ENCODE measurements around the gene RTP5. TPM values are rescaled to one million over a fixed set of nuclear protein-coding genes. Genes with fewer than 3 reads are reported as not detected.

The RTP5 gene
- total RNA-seq, 2 donors from 2014 or later: 0.63 TPM; not detected in 1

DNA sequence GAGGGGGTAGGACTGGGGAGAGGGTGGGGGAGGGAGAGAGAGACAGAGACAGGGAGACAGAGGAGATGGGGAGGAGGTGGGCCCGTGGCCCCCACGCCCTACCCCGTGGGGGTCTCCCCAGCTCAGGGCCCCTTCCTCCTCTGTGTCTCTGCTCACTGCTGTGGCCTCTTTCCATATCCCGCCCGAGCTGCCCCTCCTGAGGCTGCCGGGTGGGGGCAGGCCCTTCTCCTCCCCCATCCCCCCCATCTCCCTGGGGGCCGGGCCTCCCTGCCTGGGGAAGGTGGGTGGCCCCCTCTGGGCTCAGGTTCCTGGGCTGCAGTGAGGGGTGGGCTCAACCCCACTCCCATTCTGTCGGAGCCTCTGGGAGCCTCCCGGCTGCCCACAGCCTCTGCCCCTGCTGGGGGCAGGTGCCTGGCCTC lies 10.5 kb upstream of the RTP5 start:
- Histone ChIP-seq H3K36me3 (no peaks in the 10 kb centered on the region), H3K27ac (peak overlapping the region in 1 of 2 donors; percentile 15), H3K27me3 (replicated peaks; ENCODE audit: insufficient read depth) (peaks cover 9% of the 10 kb centered on the region), H3K9me3 (no peaks in the 10 kb centered on the region), H3K4me3 (peak overlapping the region; percentile 52), H3K4me1 (ENCODE audit: control insufficient read depth in 1 of 2, low read depth in 2 of 2) (no peaks in the 10 kb centered on the region)
- TF ChIP-seq, protein P1, sequence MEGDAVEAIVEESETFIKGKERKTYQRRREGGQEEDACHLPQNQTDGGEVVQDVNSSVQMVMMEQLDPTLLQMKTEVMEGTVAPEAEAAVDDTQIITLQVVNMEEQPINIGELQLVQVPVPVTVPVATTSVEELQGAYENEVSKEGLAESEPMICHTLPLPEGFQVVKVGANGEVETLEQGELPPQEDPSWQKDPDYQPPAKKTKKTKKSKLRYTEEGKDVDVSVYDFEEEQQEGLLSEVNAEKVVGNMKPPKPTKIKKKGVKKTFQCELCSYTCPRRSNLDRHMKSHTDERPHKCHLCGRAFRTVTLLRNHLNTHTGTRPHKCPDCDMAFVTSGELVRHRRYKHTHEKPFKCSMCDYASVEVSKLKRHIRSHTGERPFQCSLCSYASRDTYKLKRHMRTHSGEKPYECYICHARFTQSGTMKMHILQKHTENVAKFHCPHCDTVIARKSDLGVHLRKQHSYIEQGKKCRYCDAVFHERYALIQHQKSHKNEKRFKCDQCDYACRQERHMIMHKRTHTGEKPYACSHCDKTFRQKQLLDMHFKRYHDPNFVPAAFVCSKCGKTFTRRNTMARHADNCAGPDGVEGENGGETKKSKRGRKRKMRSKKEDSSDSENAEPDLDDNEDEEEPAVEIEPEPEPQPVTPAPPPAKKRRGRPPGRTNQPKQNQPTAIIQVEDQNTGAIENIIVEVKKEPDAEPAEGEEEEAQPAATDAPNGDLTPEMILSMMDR (IDR thresholded peaks at IDR 0.05): no peak
- ATAC-seq (ENCODE audit: insufficient number of reproducible peaks, low FRiP score, low read depth) (no peak), DNase-seq (ENCODE audit: low spot score) (no peak)

DNA sequence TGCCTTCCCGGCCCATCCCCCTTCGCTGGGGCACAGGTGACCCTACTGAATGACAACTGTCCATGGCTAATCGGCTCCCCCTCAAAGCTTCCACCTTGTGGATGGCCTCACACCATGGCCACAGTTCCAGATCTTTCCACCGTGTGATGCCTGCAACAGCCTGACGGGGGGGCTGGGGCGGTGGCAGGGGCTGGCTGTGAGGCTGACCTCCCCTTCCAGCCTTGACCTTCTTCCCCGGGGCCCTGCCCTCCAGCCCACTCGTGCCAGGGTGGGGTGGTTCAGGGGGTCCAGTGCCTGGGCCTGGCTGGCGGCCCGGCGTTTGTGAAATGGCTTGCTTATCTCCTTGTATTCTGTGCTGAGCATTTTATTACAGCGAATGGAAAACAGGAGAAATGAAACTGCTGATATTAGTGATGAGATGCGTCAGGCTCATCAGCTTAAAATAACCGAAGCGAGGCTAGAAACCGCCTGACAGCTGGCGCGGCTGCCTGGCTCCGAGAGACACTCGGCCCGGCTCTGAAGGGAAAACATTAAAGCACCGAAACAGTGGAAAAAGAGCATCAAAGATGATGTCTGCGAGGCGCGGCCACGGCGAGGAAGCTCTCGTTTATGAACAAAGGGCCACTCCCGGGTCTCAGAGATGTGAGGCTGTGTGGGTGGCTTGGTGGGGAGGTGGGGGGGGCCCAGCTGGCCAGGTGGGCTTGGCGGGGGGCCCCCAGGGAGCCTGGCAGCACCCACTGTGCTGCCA lies 9.9 kb upstream of the RTP5 start:
- DNase-seq (ENCODE audit: low spot score) (no peak), ATAC-seq (ENCODE audit: insufficient number of reproducible peaks, low FRiP score, low read depth) (no peak)
- peak overlapping the region; percentile 52 for H3K4me3 ChIP-seq
- H3K27ac ChIP-seq: peak overlapping the region in 1 of 2 donors; percentile 20
- no peaks in the 10 kb centered on the region for H3K9me3 ChIP-seq
- TF ChIP-seq, protein P1 (IDR thresholded peaks at IDR 0.05): no peak
- no peaks in the 10 kb centered on the region for H3K36me3 ChIP-seq
- no peaks in the 10 kb centered on the region for H3K4me1 ChIP-seq (ENCODE audit: control insufficient read depth in 1 of 2, low read depth in 2 of 2)
- peaks cover 9% of the 10 kb centered on the region for H3K27me3 ChIP-seq (replicated peaks; ENCODE audit: insufficient read depth)

DNA sequence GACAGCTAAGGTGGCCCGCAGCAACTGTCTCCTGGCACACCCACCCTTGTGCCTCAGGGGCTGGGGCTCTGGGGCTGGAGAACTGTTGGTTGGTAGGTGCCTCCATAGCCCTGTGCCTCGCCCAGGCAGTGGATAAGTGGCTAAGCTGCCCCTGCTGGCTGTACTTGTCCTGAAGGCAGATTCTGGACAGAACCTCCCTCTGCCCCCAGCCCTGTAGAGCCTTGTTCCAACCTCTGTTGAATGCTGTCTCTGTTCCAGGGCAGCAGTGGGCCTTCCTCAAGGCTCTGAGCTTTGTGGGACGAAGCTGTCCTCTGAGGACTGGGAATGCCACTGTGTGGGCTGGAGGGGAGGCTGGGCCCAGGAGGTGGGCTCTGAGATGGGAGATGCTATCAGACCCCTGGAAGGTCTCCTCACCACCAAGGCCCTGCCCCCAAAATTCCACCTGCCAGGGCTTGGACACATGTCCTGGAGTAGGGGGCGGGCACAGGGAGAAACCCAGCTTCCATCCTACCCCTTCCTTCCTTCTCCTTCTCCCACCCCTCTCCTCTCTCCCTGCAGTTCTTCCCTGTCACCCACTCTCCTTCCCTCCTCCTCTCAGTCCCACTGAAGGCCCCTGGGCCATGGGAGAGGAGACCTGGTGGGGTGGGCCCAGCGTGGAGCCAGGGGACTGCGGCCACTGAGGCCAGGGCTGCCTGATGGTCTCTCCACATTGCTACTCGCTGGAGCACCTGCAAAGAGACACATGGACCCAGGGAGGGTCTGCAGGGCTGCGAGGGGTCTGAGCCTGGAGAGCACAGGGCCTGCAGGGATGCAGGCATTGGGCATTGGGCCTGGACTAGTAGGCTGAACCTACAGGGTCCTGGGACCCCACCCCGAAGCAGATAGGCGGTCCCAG lies 9.1 kb upstream of the RTP5 start:
- no peaks in the 10 kb centered on the region for H3K36me3 ChIP-seq
- H3K4me3 ChIP-seq: peak overlapping the region; percentile 52
- H3K4me1 ChIP-seq (ENCODE audit: control insufficient read depth in 1 of 2, low read depth in 2 of 2): no peaks in the 10 kb centered on the region
- DNase-seq (ENCODE audit: low spot score): no peak
- H3K27ac ChIP-seq: peak overlapping the region in 1 of 2 donors; percentile 20
- H3K9me3 ChIP-seq: no peaks in the 10 kb centered on the region
- H3K27me3 ChIP-seq (replicated peaks; ENCODE audit: insufficient read depth): peaks cover 16% of the 10 kb centered on the region
- TF ChIP-seq, protein P1 (IDR thresholded peaks at IDR 0.05): no peak
- no peak for ATAC-seq (ENCODE audit: insufficient number of reproducible peaks, low FRiP score, low read depth)

DNA sequence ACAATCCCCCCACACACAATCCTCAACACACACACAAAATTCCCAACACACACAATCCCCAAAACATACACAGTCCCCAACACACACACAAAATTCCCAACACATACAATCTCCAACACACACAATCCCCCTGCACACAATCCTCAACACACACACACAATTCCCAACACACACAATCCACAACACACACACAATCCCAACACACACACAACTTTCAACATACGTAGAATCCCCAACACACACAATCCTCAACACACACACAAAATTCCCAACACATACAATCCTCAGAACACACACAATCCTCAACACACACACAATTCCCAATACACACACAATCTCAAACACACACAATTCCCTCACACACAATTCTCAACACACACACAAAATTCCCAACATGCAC lies 8.3 kb upstream of the RTP5 start:
- Histone ChIP-seq H3K27ac (no peak overlapping the region), H3K4me1 (ENCODE audit: control insufficient read depth in 1 of 2, low read depth in 2 of 2) (no peaks in the 10 kb centered on the region), H3K36me3 (no peaks in the 10 kb centered on the region), H3K9me3 (no peaks in the 10 kb centered on the region), H3K4me3 (no peak overlapping the region), H3K27me3 (replicated peaks; ENCODE audit: insufficient read depth) (peaks cover 23% of the 10 kb centered on the region)
- ATAC-seq (ENCODE audit: insufficient number of reproducible peaks, low FRiP score, low read depth): no peak
- TF ChIP-seq, protein P1 (IDR thresholded peaks at IDR 0.05): no peak
- DNase-seq (ENCODE audit: low spot score): no peak

DNA sequence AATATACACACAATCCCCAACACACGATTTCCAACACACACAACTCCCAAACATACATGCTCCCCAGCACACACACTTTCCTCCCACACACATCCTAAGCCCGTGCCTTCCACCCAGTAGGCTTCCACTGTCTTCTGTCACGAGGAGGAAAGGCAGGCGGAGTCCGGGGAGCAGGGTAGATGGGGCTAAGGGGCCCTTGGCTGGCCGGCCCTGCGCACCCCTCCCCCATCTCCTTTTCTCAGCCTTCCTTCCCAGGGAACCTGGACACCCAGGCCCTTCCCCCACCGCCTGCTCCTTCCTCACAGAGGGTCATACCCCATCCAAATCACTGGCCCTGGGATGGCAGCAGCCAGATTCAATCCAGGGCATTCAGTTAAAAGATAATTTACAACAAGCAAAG lies 7.4 kb upstream of the RTP5 start:
- TF ChIP-seq, protein P1 (IDR thresholded peaks at IDR 0.05): no peak
- H3K4me3 ChIP-seq: no peak overlapping the region
- ATAC-seq (ENCODE audit: insufficient number of reproducible peaks, low FRiP score, low read depth) (no peak), DNase-seq (ENCODE audit: low spot score) (no peak)
- H3K36me3 ChIP-seq: no peaks in the 10 kb centered on the region
- H3K9me3 ChIP-seq: no peaks in the 10 kb centered on the region
- H3K27me3 ChIP-seq (replicated peaks; ENCODE audit: insufficient read depth): peaks cover 23% of the 10 kb centered on the region
- H3K4me1 ChIP-seq (ENCODE audit: control insufficient read depth in 1 of 2, low read depth in 2 of 2): no peaks in the 10 kb centered on the region
- no peak overlapping the region for H3K27ac ChIP-seq

All from thoracic aorta (tissue), 2 donors.